Measurements from ENCODE around the gene CSMD2.

The CSMD2 gene

GRCh38 chr1:33902486-33903209 is 262.4 kb downstream of the CSMD2 start:
- no peak for DNase-seq (ENCODE audit: low read depth in 2 of 2)

GRCh38 chr1:33899746-33900145 is 265.3 kb downstream of the CSMD2 start:
- DNase-seq (ENCODE audit: low read depth in 2 of 2) = no peak

- no peak for DNase-seq (ENCODE audit: low read depth in 2 of 2)
These were observed 266.1 kb downstream of the CSMD2 start for GRCh38 chr1:33898881-33899280.

GRCh38 chr1:33898406-33898805 is 266.6 kb downstream of the CSMD2 start:
- DNase-seq (ENCODE audit: low read depth in 2 of 2) = no peak

- no peak for DNase-seq (ENCODE audit: low read depth in 2 of 2)
These were observed 267.8 kb downstream of the CSMD2 start for GRCh38 chr1:33897092-33897725.

- no peak for DNase-seq (ENCODE audit: low read depth in 2 of 2)
These were observed 269.1 kb downstream of the CSMD2 start for GRCh38 chr1:33895976-33896375.

- no peak for DNase-seq (ENCODE audit: low read depth in 2 of 2)
These were observed 269.6 kb downstream of the CSMD2 start for GRCh38 chr1:33895396-33895795.

GRCh38 chr1:33893147-33893830 is 271.7 kb downstream of the CSMD2 start:
- DNase-seq (ENCODE audit: low read depth in 2 of 2) = no peak

- DNase-seq (ENCODE audit: low read depth in 2 of 2) = no peak
These were observed 278.5 kb downstream of the CSMD2 start for GRCh38 chr1:33886496-33886895.

- DNase-seq (ENCODE audit: low read depth in 2 of 2) = no peak
These were observed 284.7 kb downstream of the CSMD2 start for GRCh38 chr1:33880305-33880704.

GRCh38 chr1:33878392-33878791 is 286.6 kb downstream of the CSMD2 start:
- DNase-seq (ENCODE audit: low read depth in 2 of 2) = no peak

GRCh38 chr1:33876970-33877650 is 287.9 kb downstream of the CSMD2 start:
- no peak for DNase-seq (ENCODE audit: low read depth in 2 of 2)

GRCh38 chr1:33875862-33876261 is 289.2 kb downstream of the CSMD2 start:
- DNase-seq (ENCODE audit: low read depth in 2 of 2) = no peak

- DNase-seq (ENCODE audit: low read depth in 2 of 2) = no peak
These were observed 290.4 kb downstream of the CSMD2 start for GRCh38 chr1:33874636-33875035.

- DNase-seq (ENCODE audit: low read depth in 2 of 2) = no peak
These were observed 292.3 kb downstream of the CSMD2 start for GRCh38 chr1:33872683-33873082.

GRCh38 chr1:33872275-33872674 is 292.8 kb downstream of the CSMD2 start:
- no peak for DNase-seq (ENCODE audit: low read depth in 2 of 2)

GRCh38 chr1:33867684-33868083 is 297.3 kb downstream of the CSMD2 start:
- DNase-seq (ENCODE audit: low read depth in 2 of 2) = peak in 1 of 2 donors; percentile 2

GRCh38 chr1:33866281-33866680 is 298.7 kb downstream of the CSMD2 start:
- DNase-seq (ENCODE audit: low read depth in 2 of 2) = no peak

GRCh38 chr1:33864460-33865389 is 300.3 kb downstream of the CSMD2 start:
- DNase-seq (ENCODE audit: low read depth in 2 of 2) = no peak

- no peak for DNase-seq (ENCODE audit: low read depth in 2 of 2)
These were observed 301.3 kb downstream of the CSMD2 start, which contains the start of gene HMGB4 for GRCh38 chr1:33863779-33864178. HMGB4 (plus strand) TSS chr1:33864079; CDS start chr1:33864192, 113 bp downstream.

GRCh38 chr1:33860671-33861070 is 304.4 kb downstream of the CSMD2 start:
- no peak for DNase-seq (ENCODE audit: low read depth in 2 of 2)
